SU-DHL-6 (cell line): Measurements from ENCODE around the gene EHD4.

Source experiments
- H2AFZ ChIP-seq: fragments of 200-600 bp; sonication (generic); 2 replicates; pipeline ENCODE4 v1.6.1; 2014; ENCODE audit warnings: low read depth, mild to moderate bottlenecking, moderate library complexity, mixed read lengths, antibody characterized with exemption, low read length; ENCODE audit not compliant: severe bottlenecking
- H3F3A ChIP-seq: fragments of 200-600 bp; shearing (Covaris generic); 2 replicates; pipeline ENCODE4 v1.6.0; 2016; ENCODE audit warnings: antibody characterized with exemption, mild to moderate bottlenecking; ENCODE audit not compliant: insufficient read depth
- H3K27ac ChIP-seq: fragments of 200-600 bp; sonication (generic); 2 replicates; pipeline ENCODE4 v1.5.1; 2016; ENCODE audit warnings: low read depth, mild to moderate bottlenecking, low read length, moderate library complexity, mixed read lengths
- H3K27me3 ChIP-seq: fragments of 200-600 bp; sonication (generic), shearing (Covaris generic); 2 replicates; pipeline ENCODE4 v1.6.0; 2014; ENCODE audit warnings: mild to moderate bottlenecking, low read length
- H3K36me3 ChIP-seq: fragments of 200-600 bp; sonication (generic); 2 replicates; pipeline ENCODE4 v1.6.1; 2014; ENCODE audit warnings: mild to moderate bottlenecking, low read length, mixed read lengths
- H3K4me2 ChIP-seq: fragments of 300-600, 200-600 bp; shearing (Covaris generic), sonication (generic); 2 replicates; pipeline ENCODE4 v1.6.0; 2014; ENCODE audit warnings: low read length, low read depth, mild to moderate bottlenecking; ENCODE audit not compliant: poor library complexity, severe bottlenecking
- H3K4me3 ChIP-seq: fragments of 200-600 bp; sonication (generic); 2 replicates; pipeline ENCODE4 v1.5.1; 2014; ENCODE audit warnings: antibody characterized with exemption, low read length, mild to moderate bottlenecking, mixed read lengths; ENCODE audit not compliant: insufficient read depth, poor library complexity, severe bottlenecking
- H3K79me2 ChIP-seq: fragments of 200-600 bp; sonication (generic); 2 replicates; pipeline ENCODE4 v1.6.1; 2014; ENCODE audit warnings: mild to moderate bottlenecking, low read length, moderate library complexity; ENCODE audit not compliant: insufficient read depth
- H3K9ac ChIP-seq: fragments of 200-600 bp; sonication (generic); 2 replicates; pipeline ENCODE4 v1.7.0; 2014; ENCODE audit warnings: mild to moderate bottlenecking, low read length
- H3K9me2 ChIP-seq: fragments of 200-600 bp; sonication (generic); replicated peaks from 2 replicates; pipeline ENCODE4 v1.6.1; 2014; ENCODE audit warnings: low read length; ENCODE audit not compliant: insufficient read depth
- H3K9me3 ChIP-seq: fragments of 200-600 bp; sonication (generic); 2 replicates; pipeline ENCODE4 v1.6.1; 2014; ENCODE audit warnings: low read length, mixed read lengths; ENCODE audit not compliant: insufficient read depth
- H4K20me1 ChIP-seq: fragments of 200-600 bp; sonication (generic); 2 replicates; pipeline ENCODE4 v1.6.1; 2014; ENCODE audit warnings: low read depth, mild to moderate bottlenecking, antibody characterized with exemption, low read length, moderate library complexity, mixed read lengths
- CTCF ChIP-seq: fragments of 200-600 bp; sonication (generic); IDR thresholded peaks from one replicate; pipeline ENCODE4 v1.5.1; 2017; ENCODE audit warnings: antibody characterized with exemption, mild to moderate bottlenecking, low read length, moderate library complexity; ENCODE audit not compliant: insufficient read depth, poor library complexity, severe bottlenecking
- EZH2phosphoT487 ChIP-seq: fragments of 200-600 bp; sonication (generic), shearing (Covaris generic); conservative IDR thresholded peaks from 2 replicates; pipeline ENCODE4 v1.6.1; 2018; ENCODE audit warnings: mild to moderate bottlenecking, antibody characterized with exemption, low read length, moderate library complexity, mixed read lengths

EHD4 gene

GRCh38 chr15:41950489-41950888 lies 21.9 kb downstream of the EHD4 start:
- Histone ChIP-seq H4K20me1 (no peaks in the 10 kb centered on the region), H3K9me2 (no peaks in the 10 kb centered on the region), H3K9ac (no peak overlapping the region), H3K27ac (no peak overlapping the region), H2AFZ (no peak overlapping the region), H3K4me2 (no peak overlapping the region), H3K27me3 (no peaks in the 10 kb centered on the region), H3K9me3 (no peaks in the 10 kb centered on the region), H3K36me3 (no peaks in the 10 kb centered on the region), H3K79me2 (no peaks in the 10 kb centered on the region), H3K4me3 (no peak overlapping the region), H3F3A (no peaks in the 10 kb centered on the region)
- TF ChIP-seq CTCF = no peak
- no peak for TF ChIP-seq EZH2phosphoT487

DNA sequence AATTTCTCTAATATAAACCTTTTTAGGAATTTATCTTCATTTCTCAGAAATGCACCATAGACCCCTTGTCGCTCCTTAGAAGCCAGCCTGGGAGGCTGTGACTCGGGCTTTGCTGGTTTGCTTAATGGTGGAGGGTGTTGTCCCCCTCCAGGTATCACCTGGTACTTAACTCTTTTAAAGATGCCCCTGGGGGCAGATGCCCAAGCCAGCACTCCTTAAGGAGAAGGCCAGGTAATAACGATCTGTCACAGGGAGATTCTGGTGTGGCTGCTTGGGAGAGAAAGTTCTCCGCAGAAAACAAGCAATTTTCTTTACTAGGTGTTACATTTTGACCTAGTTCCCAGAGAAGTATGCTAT lies 22.3 kb downstream of the EHD4 start:
- Histone ChIP-seq H3K9me3 (no peaks in the 10 kb centered on the region), H3K27me3 (no peaks in the 10 kb centered on the region), H2AFZ (no peak overlapping the region), H3K9me2 (no peaks in the 10 kb centered on the region), H3K9ac (no peak overlapping the region), H3F3A (no peaks in the 10 kb centered on the region), H3K79me2 (no peaks in the 10 kb centered on the region), H4K20me1 (no peaks in the 10 kb centered on the region), H3K27ac (no peak overlapping the region), H3K4me2 (no peak overlapping the region), H3K4me3 (no peak overlapping the region), H3K36me3 (no peaks in the 10 kb centered on the region)
- no peak for TF ChIP-seq CTCF
- TF ChIP-seq EZH2phosphoT487 = no peak

DNA sequence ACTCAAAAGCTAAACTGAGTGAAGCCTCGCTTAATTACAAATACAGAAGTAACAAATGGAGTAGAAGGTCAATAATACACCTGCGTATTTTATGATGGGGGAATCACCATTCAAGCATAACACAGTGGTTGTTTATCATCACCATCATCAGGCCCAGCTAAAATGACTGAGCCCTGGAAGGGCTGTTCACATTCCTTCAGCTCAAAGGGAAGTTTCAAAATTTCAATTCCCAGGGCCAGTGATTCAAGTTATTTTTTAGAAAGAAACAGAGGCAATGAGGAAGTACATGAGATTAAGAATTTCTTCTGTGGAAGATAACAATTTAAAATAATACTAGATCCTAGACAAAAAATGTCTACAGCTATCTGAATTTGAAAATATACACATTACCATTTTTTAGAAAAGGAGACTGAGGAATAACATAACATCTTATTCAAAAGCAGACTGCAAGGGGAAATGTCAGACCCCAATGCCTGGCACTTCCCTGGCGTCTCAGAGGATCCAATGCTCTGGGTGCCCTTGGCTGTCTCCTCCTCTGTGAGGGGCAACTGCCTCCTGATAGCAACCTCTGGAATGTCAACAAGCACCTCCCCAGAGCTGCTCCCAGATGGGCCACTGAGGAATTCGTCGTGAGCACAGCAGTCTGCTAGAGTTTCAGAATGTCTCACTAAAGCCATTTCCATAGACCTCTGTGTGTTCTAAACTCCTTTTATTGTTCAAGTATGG lies 22.8 kb downstream of the EHD4 start:
- H3K9ac ChIP-seq = no peak overlapping the region
- no peaks in the 10 kb centered on the region for H3K9me3 ChIP-seq
- TF ChIP-seq CTCF (no peak), EZH2phosphoT487 (no peak)
- no peak overlapping the region for H3K4me2 ChIP-seq
- H4K20me1 ChIP-seq = no peaks in the 10 kb centered on the region
- H2AFZ ChIP-seq = no peak overlapping the region
- no peaks in the 10 kb centered on the region for H3K79me2 ChIP-seq
- no peak overlapping the region for H3K27ac ChIP-seq
- no peaks in the 10 kb centered on the region for H3K27me3 ChIP-seq
- H3K9me2 ChIP-seq = no peaks in the 10 kb centered on the region
- H3F3A ChIP-seq = no peaks in the 10 kb centered on the region
- no peaks in the 10 kb centered on the region for H3K36me3 ChIP-seq
- H3K4me3 ChIP-seq = no peak overlapping the region
